CD14-positive monocyte (primary cell): ENCODE measurements around the gene LRRC49. TPM values are rescaled to one million over a fixed set of nuclear protein-coding genes. Genes with fewer than 3 reads are reported as not detected.

ENCODE experiments used
- DNase-seq, 3 donors: peaks; one replicate each; pipeline ENCODE4 v3.0.0-alpha.2; 2011 to 2022
- H2AFZ ChIP-seq: 2 replicates; pipeline ENCODE4 v1.6.0; 2012; ENCODE audit warnings: mild to moderate bottlenecking, low read depth, low read length, inconsistent platforms; ENCODE audit not compliant: insufficient read depth, poor library complexity, severe bottlenecking
- H3K27ac ChIP-seq, 2 donors: 1 replicate in 1 of 2; 2 replicates in 1 of 2; pipeline ENCODE4 v1.5.1; 2012 to 2013; ENCODE audit warnings: low read length in 2 of 2, control low read depth in 1 of 2, inconsistent platforms in 1 of 2, low read depth in 1 of 2, mild to moderate bottlenecking in 1 of 2
- H3K27me3 ChIP-seq, 2 donors: one replicate each; pipeline versions ENCODE4 v1.6.0 to v1.6.1; 2011 to 2013; ENCODE audit warnings: low read length in 2 of 2; ENCODE audit not compliant: control insufficient read depth in 2 of 2, insufficient read depth in 2 of 2
- H3K36me3 ChIP-seq, 2 donors: replicated peaks in 1 of 2; 1 replicate in 1 of 2; 2 replicates in 1 of 2; pipeline versions ENCODE4 v1.5.1 to v1.6.1; 2012 to 2013; ENCODE audit warnings: low read length in 2 of 2, control low read depth in 1 of 2, inconsistent platforms in 1 of 2, mild to moderate bottlenecking in 1 of 2; ENCODE audit not compliant: insufficient read depth in 2 of 2, control insufficient read depth in 1 of 2
- H3K4me1 ChIP-seq, 2 donors: 1 replicate in 1 of 2; 2 replicates in 1 of 2; pipeline versions ENCODE4 v1.5.1 to v1.6.1; 2012 to 2013; ENCODE audit warnings: low read length in 2 of 2, control low read depth in 1 of 2, inconsistent platforms in 1 of 2, mild to moderate bottlenecking in 1 of 2, moderate library complexity in 1 of 2; ENCODE audit not compliant: insufficient read depth in 2 of 2, control insufficient read depth in 1 of 2
- H3K4me2 ChIP-seq: replicated peaks from 2 replicates; pipeline ENCODE3; 2012; ENCODE audit warnings: low read length, moderate library complexity, mild to moderate bottlenecking; ENCODE audit not compliant: poor library complexity, severe bottlenecking; ENCODE audit errors: extremely low read depth
- H3K4me3 ChIP-seq, 3 experiments: fragments of 200-600 bp in 1 of 3; sonication (generic) in 1 of 3; replicated peaks in 1 of 3; 1 replicate in 2 of 3; 2 replicates in 1 of 3; pipeline ENCODE4 v1.5.1; 2011 to 2013; ENCODE audit warnings: low read length in 3 of 3, mild to moderate bottlenecking in 3 of 3, control low read depth in 2 of 3, low read depth in 2 of 3, inconsistent platforms in 1 of 3, moderate library complexity in 1 of 3
- H3K79me2 ChIP-seq: 2 replicates; pipeline ENCODE4 v1.6.0; 2012; ENCODE audit warnings: mild to moderate bottlenecking, control low read depth, inconsistent platforms, low read length, moderate library complexity; ENCODE audit not compliant: insufficient read depth
- H3K9ac ChIP-seq: 2 replicates; pipeline ENCODE4 v1.6.0; 2017; ENCODE audit warnings: low read length, mild to moderate bottlenecking; ENCODE audit not compliant: insufficient read depth, poor library complexity, severe bottlenecking
- H3K9me3 ChIP-seq, 2 donors: replicated peaks in 1 of 2; 1 replicate in 1 of 2; 2 replicates in 1 of 2; pipeline versions ENCODE4 v1.5.1 to v1.6.1; 2012 to 2013; ENCODE audit warnings: low read length in 2 of 2, control low read depth in 1 of 2; ENCODE audit not compliant: control insufficient read depth in 1 of 2, insufficient read depth in 1 of 2
- H4K20me1 ChIP-seq: 2 replicates; pipeline ENCODE4 v1.6.0; 2012; ENCODE audit warnings: mild to moderate bottlenecking, low read length, control low read depth, moderate library complexity; ENCODE audit not compliant: insufficient read depth
- H3K27ac Mint-ChIP-seq, 7 donors: one replicate each; pipeline ENCODE4 v1.8.0; 2020; ENCODE audit warnings: mild to moderate bottlenecking in 7 of 7, mixed read lengths in 7 of 7, moderate library complexity in 6 of 7, inconsistent platforms in 2 of 7
- H3K27me3 Mint-ChIP-seq, 3 donors: one replicate each; pipeline ENCODE4 v1.8.0; 2021 to 2022; ENCODE audit warnings: low read depth in 3 of 3, mild to moderate bottlenecking in 3 of 3, mixed read lengths in 3 of 3, moderate library complexity in 3 of 3, inconsistent platforms in 1 of 3
- H3K36me3 Mint-ChIP-seq, 2 donors: one replicate each; pipeline ENCODE4 v1.8.0; 2020; ENCODE audit warnings: mixed read lengths in 2 of 2, inconsistent platforms in 1 of 2, mild to moderate bottlenecking in 1 of 2
- H3K4me1 Mint-ChIP-seq: one replicate; pipeline ENCODE4 v1.8.0; 2020; ENCODE audit warnings: mild to moderate bottlenecking, mixed read lengths
- H3K4me3 Mint-ChIP-seq, 2 donors: one replicate each; pipeline ENCODE4 v1.8.0; 2020; ENCODE audit warnings: mild to moderate bottlenecking in 2 of 2, mixed read lengths in 2 of 2, moderate library complexity in 1 of 2
- H3K9me3 Mint-ChIP-seq, 7 donors: one replicate each; pipeline ENCODE4 v1.8.0; 2020 to 2022; ENCODE audit warnings: mixed read lengths in 7 of 7, mild to moderate bottlenecking in 6 of 7, moderate library complexity in 6 of 7, inconsistent platforms in 2 of 7
- CTCF ChIP-seq: fragments of 200-600 bp; IDR thresholded peaks from one replicate; pipeline ENCODE4 v1.8.0; 2022; ENCODE audit warnings: antibody characterized with exemption, mild to moderate bottlenecking
- WGBS: methylation state at CpG from one replicate; pipeline ENCODE4 v1.1.5; 2013; ENCODE audit warnings: missing lambda C conversion rate; ENCODE audit not compliant: insufficient coverage; 5-methylcytosine and 5-hydroxymethylcytosine counted together
- intact Hi-C, 2 donors: fragments of 100-400 bp; cut with micrococcal nuclease; formaldehyde crosslinking; loops; one replicate each; pipeline versions ENCODE4 v1.15.0 to v1.15.1; 2023
- polyA plus RNA-seq, 3 donors: library from polyadenylated mRNA; depleted of rRNA in 1 of 3; unstranded in 2 of 3; stranded (reverse) in 1 of 3; fragments of 300-500 nt in 2 of 3; fragments of >200 nt in 1 of 3; fragmentation: Illumina TruSeq in 2 of 3; gene quantifications; 1 replicate in 2 of 3; 2 replicates in 1 of 3; pipeline ENCODE4 v1.2.3, GENCODE V29; 2012 to 2021

LRRC49 gene
- polyA plus RNA-seq, 3 donors: 0.08 to 0.51 (median 0.24) TPM

- no peak overlapping the region for H2AFZ ChIP-seq
- no peaks in the 10 kb centered on the region for H4K20me1 ChIP-seq
- no peak overlapping the region for H3K4me3 Mint-ChIP-seq
- H3K9me3 Mint-ChIP-seq: peaks cover 0 to 5% (median 2%) of the 10 kb centered on the region in 7 donors
- H3K4me3 ChIP-seq: no peak overlapping the region
- H3K27ac Mint-ChIP-seq: no peak overlapping the region
- H3K4me1 Mint-ChIP-seq: no peaks in the 10 kb centered on the region
- intact Hi-C loops: no loop called here
- H3K4me1 ChIP-seq: no peaks in the 10 kb centered on the region
- H3K27ac ChIP-seq: no peak overlapping the region
- peaks cover 6 to 15% (median 12%) of the 10 kb centered on the region in 3 donors for H3K27me3 Mint-ChIP-seq
- H3K79me2 ChIP-seq: no peaks in the 10 kb centered on the region
- DNase-seq: no peak
- H3K4me2 ChIP-seq: no peak overlapping the region
- H3K36me3 Mint-ChIP-seq: no peaks in the 10 kb centered on the region
- TF ChIP-seq CTCF: no peak
- peaks cover 0 to 3% of the 10 kb centered on the region in 2 donors for H3K27me3 ChIP-seq
- no peaks in the 10 kb centered on the region for H3K36me3 ChIP-seq
- WGBS: 86% methylated on average over 1 of the region's 2 CpGs
- no peak overlapping the region for H3K9ac ChIP-seq
- no peaks in the 10 kb centered on the region for H3K9me3 ChIP-seq
Measured at GRCh38 chr15:70873232-70874054, 19.2 kb upstream of the LRRC49 start.

DNA sequence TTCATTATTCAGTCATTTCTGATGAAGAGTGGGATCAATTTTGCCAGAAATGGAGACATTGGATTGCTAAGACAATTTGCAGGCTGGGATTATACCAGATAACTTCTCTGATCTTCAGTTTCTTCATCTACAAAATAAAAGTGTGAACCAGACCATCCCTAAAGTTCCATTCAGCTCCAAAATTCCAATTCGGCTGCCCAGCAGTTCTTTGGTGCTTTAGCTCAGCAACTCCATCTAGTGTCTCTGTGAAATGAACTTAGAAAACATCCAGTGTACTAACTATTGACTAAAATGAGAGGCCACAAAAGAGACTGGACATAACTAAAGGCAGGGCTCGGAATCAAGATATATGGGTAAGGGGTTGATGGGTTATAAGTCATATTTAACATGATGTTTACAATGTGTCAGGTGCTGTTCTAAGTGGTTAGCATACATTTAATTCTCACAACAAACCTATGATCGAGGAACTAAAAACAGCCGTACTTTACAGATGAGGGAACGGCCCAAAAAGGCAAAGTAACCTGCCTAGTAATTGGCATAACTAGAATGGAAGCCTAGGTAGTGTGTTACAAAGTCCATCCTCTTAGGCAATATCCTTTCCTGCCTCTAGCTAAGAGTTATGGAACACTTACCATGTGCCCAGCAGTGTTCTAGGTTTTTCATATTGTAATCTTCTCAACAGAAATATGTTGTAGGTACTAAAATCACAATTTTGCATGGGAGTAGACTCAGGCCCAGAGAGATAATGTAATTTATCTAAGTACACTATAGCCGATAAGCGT lies 17.4 kb upstream of the LRRC49 start:
- H2AFZ ChIP-seq: no peak overlapping the region
- H3K9me3 ChIP-seq: no peaks in the 10 kb centered on the region
- intact Hi-C loops: no loop called here
- no peak for DNase-seq
- no peaks in the 10 kb centered on the region for H4K20me1 ChIP-seq
- no peak for TF ChIP-seq CTCF
- H3K27me3 ChIP-seq: peaks cover 0 to 3% of the 10 kb centered on the region in 2 donors
- H3K4me3 ChIP-seq: no peak overlapping the region
- no CpG with 5 or more reads among the region's 7 CpGs for WGBS
- H3K27ac Mint-ChIP-seq: no peak overlapping the region
- no peaks in the 10 kb centered on the region for H3K36me3 Mint-ChIP-seq
- no peak overlapping the region for H3K4me3 Mint-ChIP-seq
- H3K27me3 Mint-ChIP-seq: peaks cover 8 to 15% (median 13%) of the 10 kb centered on the region in 3 donors
- H3K4me1 ChIP-seq: no peaks in the 10 kb centered on the region
- no peaks in the 10 kb centered on the region for H3K79me2 ChIP-seq
- H3K4me2 ChIP-seq: no peak overlapping the region
- no peaks in the 10 kb centered on the region for H3K36me3 ChIP-seq
- H3K9me3 Mint-ChIP-seq: peaks cover 0 to 5% (median 2%) of the 10 kb centered on the region in 7 donors
- no peaks in the 10 kb centered on the region for H3K4me1 Mint-ChIP-seq
- H3K27ac ChIP-seq: no peak overlapping the region
- H3K9ac ChIP-seq: no peak overlapping the region
